ENCODE results near the gene MAST1.

DNA sequence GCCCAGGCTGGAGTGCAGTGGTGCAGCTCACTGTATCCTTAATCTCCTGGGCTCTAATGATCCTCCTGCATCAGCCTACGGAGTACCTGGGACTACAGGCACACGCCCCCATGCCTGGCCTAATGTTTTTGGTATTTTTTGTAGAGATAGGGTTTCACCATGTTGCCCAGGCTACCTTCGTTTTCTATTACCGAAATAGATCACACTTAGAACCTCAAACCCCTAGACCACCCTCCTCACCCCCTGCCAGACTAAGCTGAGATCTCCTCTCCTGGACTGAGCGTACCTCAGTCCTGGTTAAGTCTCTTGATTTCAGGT lies 48.3 kb downstream of the MAST1 start:
- no peak for TF ChIP-seq CTCF (IDR thresholded peaks at IDR 0.05)
- no peak for TF ChIP-seq POLR2A (IDR thresholded peaks at IDR 0.05)

All from testis (tissue), 2 donors.